Transverse colon (tissue), 4 donors: ENCODE results near the gene SUSD4.

ENCODE experiments used
- CTCF ChIP-seq, 5 experiments: fragments of 200-600 bp in 3 of 5; fragments of 450-650 bp in 2 of 5; sonication (generic) in 3 of 5; IDR thresholded peaks; 1 replicate in 2 of 5; 2 replicates in 3 of 5; pipeline ENCODE4 v1.5.1; 2016 to 2017; ENCODE audit warnings: antibody characterized with exemption in 5 of 5, inconsistent platforms in 3 of 5, mild to moderate bottlenecking in 2 of 5, moderate library complexity in 1 of 5
- EP300 ChIP-seq: sonication (generic); formaldehyde crosslinking; IDR thresholded peaks from one replicate; pipeline ENCODE4 v1.6.1; 2017; ENCODE audit warnings: antibody characterized with exemption, low read depth
- POLR2A ChIP-seq: fragments of 450-650 bp; IDR thresholded peaks from one replicate; pipeline ENCODE4 v1.6.1; 2016; ENCODE audit warnings: antibody characterized with exemption, mild to moderate bottlenecking, moderate library complexity
- POLR2AphosphoS5 ChIP-seq, 3 donors: sonication (generic); formaldehyde crosslinking; IDR thresholded peaks; one replicate each; pipeline ENCODE4 v1.6.1; 2016; ENCODE audit warnings: antibody characterized with exemption in 3 of 3

- TF ChIP-seq CTCF (IDR thresholded peaks at IDR 0.05) (no peak), EP300 (no peak), POLR2AphosphoS5 (IDR thresholded peaks at IDR 0.05) (no peak), POLR2A (no peak)
These were observed 131.0 kb downstream of the SUSD4 start for GRCh38 chr1:223233019-223233409.
